PC-3 (cell line): ENCODE data around the gene SLCO1A2. TPM values are rescaled to one million over a fixed set of nuclear protein-coding genes. Genes with fewer than 3 reads are reported as not detected.
A peak's percentile ranks its signal among the peaks of the same experiment; 100 is the strongest.

Experiments used
- ATAC-seq: fragments of 200-7000 bp; cut with Tn5 transposase; 2 replicates; pipeline ENCODE4 v1.9.1; 2020; ENCODE audit warnings: mild to moderate bottlenecking, moderate library complexity
- BruUV-seq: library from RNA; stranded (reverse); fragments of 400-500 nt; replicated peaks from 2 replicates; lab custom pipeline; 2021; lab: Mats Ljungman, UMichigan
- CTCF ChIA-PET: fragments of 300-600 bp; sonication (Branson Sonifier 250); formaldehyde crosslinking; loops from one replicate; lab custom pipeline; 2022; ENCODE audit warnings: antibody characterized with exemption; lab: Charles Lee
- POLR2A ChIA-PET: fragments of 300-600 bp; sonication (Branson Sonifier 250); formaldehyde crosslinking; loops from one replicate; lab custom pipeline; 2022; ENCODE audit warnings: antibody characterized with exemption; ENCODE audit not compliant: unreplicated experiment; lab: Charles Lee
- DNase-seq: peaks from one replicate; pipeline ENCODE4 v3.0.0-alpha.2; 2015
- H2AFZ ChIP-seq: fragments of 300-600 bp; sonication (generic); 2 replicates; pipeline ENCODE4 v1.6.0; 2016; ENCODE audit warnings: antibody characterized with exemption, low read length
- H3F3A ChIP-seq: fragments of 300-600 bp; sonication (generic); one replicate; pipeline ENCODE4 v1.6.0; 2017; ENCODE audit warnings: antibody characterized with exemption, low read length, control low read depth, mild to moderate bottlenecking; ENCODE audit not compliant: unreplicated experiment
- H3K27ac ChIP-seq: fragments of 300-600 bp; sonication (generic); 2 replicates; pipeline ENCODE4 v1.5.1; 2016; ENCODE audit warnings: mild to moderate bottlenecking, low read length
- H3K27me3 ChIP-seq: fragments of 300-600 bp; sonication (generic); 2 replicates; pipeline ENCODE4 v1.6.1; 2016; ENCODE audit warnings: low read length, mixed read lengths
- H3K36me3 ChIP-seq: fragments of 300-600 bp; sonication (generic); 2 replicates; pipeline ENCODE4 v1.6.1; 2016; ENCODE audit warnings: low read depth, mixed run types, low read length, mixed read lengths
- H3K4me1 ChIP-seq: fragments of 300-600 bp; sonication (generic); 2 replicates; pipeline ENCODE4 v1.5.1; 2016; ENCODE audit warnings: low read length; ENCODE audit not compliant: insufficient read depth
- H3K4me2 ChIP-seq: fragments of 300-600 bp; sonication (generic); 2 replicates; pipeline ENCODE4 v1.6.0; 2016; ENCODE audit warnings: low read length
- H3K4me3 ChIP-seq: fragments of 300-600 bp; sonication (generic); 2 replicates; pipeline ENCODE4 v1.5.1; 2016; ENCODE audit warnings: mild to moderate bottlenecking, low read length, mixed read lengths
- H3K79me2 ChIP-seq: fragments of 300-600 bp; sonication (generic); 2 replicates; pipeline ENCODE4 v1.6.1; 2017; ENCODE audit warnings: low read length, mixed read lengths
- H3K9ac ChIP-seq: fragments of 300-600 bp; sonication (generic); 2 replicates; pipeline ENCODE4 v1.6.0; 2016; ENCODE audit warnings: mild to moderate bottlenecking, low read length
- H3K9me2 ChIP-seq: fragments of 300-600 bp; sonication (generic); replicated peaks from 2 replicates; pipeline ENCODE4 v1.6.1; 2016; ENCODE audit warnings: mixed run types, low read length, mixed read lengths
- H3K9me3 ChIP-seq: fragments of 300-600 bp; sonication (generic); 2 replicates; pipeline ENCODE4 v1.6.1; 2016; ENCODE audit warnings: low read length, mixed read lengths
- H4K20me1 ChIP-seq: fragments of 300-600 bp; sonication (generic); 2 replicates; pipeline ENCODE4 v1.6.1; 2016; ENCODE audit warnings: low read length, mixed read lengths
- CTCF ChIP-seq: fragments of 300-600 bp; sonication (generic); conservative IDR thresholded peaks from 2 replicates; pipeline ENCODE4 v1.5.1; 2017; ENCODE audit warnings: antibody characterized with exemption, low read depth, mild to moderate bottlenecking, low read length
- EZH2 ChIP-seq: fragments of 300-600 bp; sonication (generic); IDR thresholded peaks from one replicate; pipeline ENCODE4 v1.6.1; 2017; ENCODE audit warnings: antibody characterized with exemption, mild to moderate bottlenecking, low read length; ENCODE audit not compliant: unreplicated experiment
- EZH2phosphoT487 ChIP-seq: fragments of 300-600 bp; sonication (generic); IDR thresholded peaks from 2 replicates; pipeline ENCODE4 v1.6.1; 2018; ENCODE audit warnings: mild to moderate bottlenecking, antibody characterized with exemption, low read length, borderline replicate concordance
- intact Hi-C: fragments of 100-400 bp; cut with micrococcal nuclease; formaldehyde crosslinking; loops from 2 replicates; pipeline ENCODE4 v1.9.0; 2023
- total RNA-seq: library from RNA; depleted of rRNA; stranded (reverse); fragments of >200 nt; gene quantifications from 2 replicates; pipeline ENCODE4 v1.2.3, GENCODE V29; 2014

The SLCO1A2 gene
- total RNA-seq, 1 experiment from 2014 or later, result not detected

DNA sequence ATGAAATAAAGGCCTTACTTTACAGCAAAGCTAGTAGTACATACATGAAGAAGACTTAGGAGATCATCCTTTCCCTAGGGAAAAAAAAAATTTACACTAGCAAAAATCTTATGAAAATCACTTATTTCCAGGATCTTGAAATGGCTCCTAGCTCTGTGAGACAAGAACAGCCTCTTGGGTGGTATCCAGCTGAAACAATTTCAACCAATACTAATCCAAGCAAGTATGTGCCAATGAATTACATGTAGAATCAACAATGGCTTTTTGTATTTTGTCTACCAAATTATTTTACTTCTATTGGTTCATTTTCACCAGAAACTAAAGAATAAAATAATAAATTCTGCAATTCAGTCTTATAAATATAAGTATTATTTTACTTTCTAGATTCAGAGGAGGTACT is 2.7 kb upstream of the SLCO1A2 start:
- no peak overlapping the region for H3K4me2 ChIP-seq
- intact Hi-C loops, result no loop called here
- DNase-seq (no peak), ATAC-seq (no peak)
- ChIA-PET POLR2A (no interaction called here), CTCF (no interaction called here)
- no TSS peak for BruUV-seq
- H3F3A ChIP-seq, result no peaks in the 10 kb centered on the region
- H3K4me3 ChIP-seq, result no peak overlapping the region
- no peaks in the 10 kb centered on the region for H3K9me3 ChIP-seq
- no peak overlapping the region for H2AFZ ChIP-seq
- H4K20me1 ChIP-seq, result no peaks in the 10 kb centered on the region
- H3K9me2 ChIP-seq, result no peaks in the 10 kb centered on the region
- TF ChIP-seq EZH2, result no peak
- no peak for TF ChIP-seq CTCF
- no peak for TF ChIP-seq EZH2phosphoT487
- H3K9ac ChIP-seq, result no peak overlapping the region
- H3K79me2 ChIP-seq, result no peaks in the 10 kb centered on the region
- H3K4me1 ChIP-seq, result no peaks in the 10 kb centered on the region
- no peaks in the 10 kb centered on the region for H3K36me3 ChIP-seq
- no peaks in the 10 kb centered on the region for H3K27me3 ChIP-seq
- H3K27ac ChIP-seq, result no peak overlapping the region

DNA sequence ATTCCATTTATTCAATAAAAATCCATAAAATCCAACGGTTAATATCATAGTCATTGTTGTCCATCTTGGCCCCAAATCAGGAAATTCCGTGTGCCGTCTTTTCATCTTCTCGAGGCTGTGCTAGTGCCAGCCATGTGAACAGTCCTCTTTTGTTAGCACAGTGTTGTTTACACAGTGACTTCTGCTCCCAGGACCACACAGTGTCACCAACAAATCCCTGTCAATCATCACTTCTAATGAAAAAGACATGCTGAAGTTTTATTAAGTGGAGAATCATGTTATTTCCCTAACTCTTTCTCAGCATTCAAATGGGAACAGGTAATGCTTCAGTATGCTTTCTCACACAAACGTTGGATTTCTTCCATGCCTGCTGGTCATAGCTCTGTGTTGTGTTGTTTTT is 1.9 kb upstream of the SLCO1A2 start:
- Histone ChIP-seq H3K79me2 (no peaks in the 10 kb centered on the region), H3K4me2 (no peak overlapping the region), H3K9me3 (no peaks in the 10 kb centered on the region), H3F3A (no peaks in the 10 kb centered on the region), H3K4me3 (no peak overlapping the region), H3K4me1 (no peaks in the 10 kb centered on the region), H3K9me2 (no peaks in the 10 kb centered on the region), H3K27ac (no peak overlapping the region), H2AFZ (no peak overlapping the region), H4K20me1 (no peaks in the 10 kb centered on the region), H3K27me3 (no peaks in the 10 kb centered on the region), H3K36me3 (no peaks in the 10 kb centered on the region), H3K9ac (no peak overlapping the region)
- ATAC-seq (no peak), DNase-seq (no peak)
- no peak for TF ChIP-seq EZH2phosphoT487
- TF ChIP-seq CTCF, result no peak
- TF ChIP-seq EZH2, result no peak
- intact Hi-C loops, result no loop called here
- BruUV-seq, result no TSS peak
- ChIA-PET POLR2A (no interaction called here), CTCF (no interaction called here)

DNA sequence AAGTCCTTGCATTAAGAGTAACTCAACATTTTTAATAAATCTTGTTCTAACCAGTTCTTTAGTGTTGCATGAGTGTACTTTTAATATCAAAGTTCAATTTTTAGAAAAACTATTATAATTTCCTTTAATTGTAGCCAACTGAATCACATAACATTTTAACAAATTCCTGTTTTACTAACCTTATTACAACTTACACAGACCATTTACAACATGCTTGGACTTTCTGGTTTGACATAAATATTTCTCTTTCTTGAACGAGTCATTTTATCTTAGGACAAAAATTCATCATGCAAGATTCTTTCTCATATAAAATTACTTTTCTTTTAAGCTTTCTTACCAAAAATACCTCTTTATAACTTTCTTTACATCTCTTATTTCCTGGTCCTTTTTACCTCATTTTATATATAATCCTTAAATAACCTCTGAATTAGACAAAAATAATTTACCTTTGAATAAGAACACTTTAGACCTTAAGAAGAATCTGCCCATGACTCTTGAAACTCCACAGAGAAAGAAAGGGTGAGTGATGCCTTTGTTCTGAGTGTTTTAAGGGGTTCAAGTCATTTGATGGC is 3.9 kb downstream of the SLCO1A2 start:
- H4K20me1 ChIP-seq, result no peaks in the 10 kb centered on the region
- no peak overlapping the region for H2AFZ ChIP-seq
- CTCF ChIA-PET, result no interaction called here
- no peak overlapping the region for H3K9ac ChIP-seq
- no TSS peak for BruUV-seq
- H3F3A ChIP-seq, result no peaks in the 10 kb centered on the region
- no peaks in the 10 kb centered on the region for H3K9me3 ChIP-seq
- DNase-seq (peak; percentile 15), ATAC-seq (no peak)
- H3K4me2 ChIP-seq, result no peak overlapping the region
- no peaks in the 10 kb centered on the region for H3K36me3 ChIP-seq
- intact Hi-C loops, result no loop called here
- H3K4me1 ChIP-seq, result no peaks in the 10 kb centered on the region
- POLR2A ChIA-PET, result no interaction called here
- H3K27me3 ChIP-seq, result no peaks in the 10 kb centered on the region
- H3K4me3 ChIP-seq, result no peak overlapping the region
- H3K9me2 ChIP-seq, result no peaks in the 10 kb centered on the region
- no peak for TF ChIP-seq EZH2
- TF ChIP-seq EZH2phosphoT487, result no peak
- TF ChIP-seq CTCF, result no peak
- H3K27ac ChIP-seq, result no peak overlapping the region
- H3K79me2 ChIP-seq, result no peaks in the 10 kb centered on the region
